Smooth muscle cell (in vitro differentiated cells): ENCODE measurements around the gene SULF2. TPM values are rescaled to one million over a fixed set of nuclear protein-coding genes. Genes with fewer than 3 reads are reported as not detected.

Source experiments
- DNase-seq: peaks from one replicate; lab custom pipeline; 2025; ENCODE audit not compliant: unreplicated experiment; lab: John Stamatoyannopoulos, UW
- H2AFZ ChIP-seq: fragments of 200-600 bp; sonication (generic); 2 replicates; pipeline ENCODE4 v1.6.0; 2016; ENCODE audit warnings: antibody characterized with exemption, low read depth, mild to moderate bottlenecking
- H3F3A ChIP-seq: fragments of 200-600 bp; sonication (generic); 2 replicates; pipeline ENCODE4 v1.6.0; 2017; ENCODE audit warnings: antibody characterized with exemption, low read depth
- H3K27ac ChIP-seq: fragments of 200-600 bp; sonication (generic); 2 replicates; pipeline ENCODE4 v1.5.1; 2016; ENCODE audit warnings: low read depth, mild to moderate bottlenecking
- H3K27me3 ChIP-seq: fragments of 200-600 bp; sonication (generic); 2 replicates; pipeline ENCODE4 v1.6.1; 2016; ENCODE audit warnings: low read depth, mild to moderate bottlenecking
- H3K36me3 ChIP-seq: fragments of 200-600 bp; sonication (generic); 2 replicates; pipeline ENCODE4 v1.5.1; 2016; ENCODE audit warnings: low read depth
- H3K4me1 ChIP-seq: fragments of 200-600 bp; sonication (generic); 2 replicates; pipeline ENCODE4 v1.5.1; 2016; ENCODE audit warnings: low read depth
- H3K4me2 ChIP-seq: fragments of 200-600 bp; sonication (generic); 2 replicates; pipeline ENCODE4 v1.6.0; 2016; ENCODE audit warnings: mild to moderate bottlenecking
- H3K4me3 ChIP-seq: fragments of 200-600 bp; sonication (generic); 2 replicates; pipeline ENCODE4 v1.5.1; 2016; ENCODE audit warnings: mild to moderate bottlenecking
- H3K79me2 ChIP-seq: fragments of 200-600 bp; sonication (generic); 2 replicates; pipeline ENCODE4 v1.6.0; 2016; ENCODE audit warnings: low read depth, mild to moderate bottlenecking
- H3K9ac ChIP-seq: fragments of 200-600 bp; sonication (generic); 2 replicates; pipeline ENCODE4 v1.6.0; 2016; ENCODE audit warnings: low read depth
- H3K9me3 ChIP-seq: fragments of 200-600 bp; sonication (generic); replicated peaks from 2 replicates; pipeline ENCODE4 v1.5.1; 2016; ENCODE audit warnings: low read depth
- H4K20me1 ChIP-seq: fragments of 200-600 bp; sonication (generic); 2 replicates; pipeline ENCODE4 v1.6.0; 2016; ENCODE audit warnings: low read depth
- WGBS: methylation state at CpG from one replicate; pipeline ENCODE4 v1.1.7; 2016; ENCODE audit warnings: low lambda C conversion rate; 5-methylcytosine and 5-hydroxymethylcytosine counted together
- polyA plus RNA-seq: library from polyadenylated mRNA; unstranded; fragments of >200 nt; fragmentation: Nextera tagmentation; extraction: Ambion mirVana; gene quantifications from 2 replicates; pipeline ENCODE4 v1.2.1, GENCODE V29; 2016
- total RNA-seq: library from RNA; depleted of rRNA; stranded (reverse); fragments of >200 nt; gene quantifications from 2 replicates; pipeline ENCODE4 v1.2.3, GENCODE V29; 2014
- TF ChIP-seq, protein P1 (sequence below): fragments of 200-600 bp; sonication (generic); IDR thresholded peaks from 2 replicates; pipeline ENCODE4 v1.5.1; 2017; ENCODE audit warnings: borderline replicate concordance, mild to moderate bottlenecking, antibody characterized with exemption; ENCODE audit not compliant: insufficient read depth, poor library complexity, severe bottlenecking

Gene SULF2
- total and polyA plus RNA-seq, 2 experiments from 2014 or later: 109 to 144 TPM

- 60% methylated on average over 19 of the region's 20 CpGs for WGBS
- Histone ChIP-seq H2AFZ (no peak overlapping the region), H3K4me3 (no peak overlapping the region), H4K20me1 (no peaks in the 10 kb centered on the region), H3K27ac (no peak overlapping the region), H3F3A (no peaks in the 10 kb centered on the region), H3K4me1 (peaks cover 4% of the 10 kb centered on the region), H3K9me3 (no peaks in the 10 kb centered on the region), H3K9ac (no peak overlapping the region), H3K36me3 (no peaks in the 10 kb centered on the region), H3K27me3 (no peaks in the 10 kb centered on the region), H3K4me2 (no peak overlapping the region), H3K79me2 (no peaks in the 10 kb centered on the region)
- TF ChIP-seq, protein P1, sequence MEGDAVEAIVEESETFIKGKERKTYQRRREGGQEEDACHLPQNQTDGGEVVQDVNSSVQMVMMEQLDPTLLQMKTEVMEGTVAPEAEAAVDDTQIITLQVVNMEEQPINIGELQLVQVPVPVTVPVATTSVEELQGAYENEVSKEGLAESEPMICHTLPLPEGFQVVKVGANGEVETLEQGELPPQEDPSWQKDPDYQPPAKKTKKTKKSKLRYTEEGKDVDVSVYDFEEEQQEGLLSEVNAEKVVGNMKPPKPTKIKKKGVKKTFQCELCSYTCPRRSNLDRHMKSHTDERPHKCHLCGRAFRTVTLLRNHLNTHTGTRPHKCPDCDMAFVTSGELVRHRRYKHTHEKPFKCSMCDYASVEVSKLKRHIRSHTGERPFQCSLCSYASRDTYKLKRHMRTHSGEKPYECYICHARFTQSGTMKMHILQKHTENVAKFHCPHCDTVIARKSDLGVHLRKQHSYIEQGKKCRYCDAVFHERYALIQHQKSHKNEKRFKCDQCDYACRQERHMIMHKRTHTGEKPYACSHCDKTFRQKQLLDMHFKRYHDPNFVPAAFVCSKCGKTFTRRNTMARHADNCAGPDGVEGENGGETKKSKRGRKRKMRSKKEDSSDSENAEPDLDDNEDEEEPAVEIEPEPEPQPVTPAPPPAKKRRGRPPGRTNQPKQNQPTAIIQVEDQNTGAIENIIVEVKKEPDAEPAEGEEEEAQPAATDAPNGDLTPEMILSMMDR: peak; percentile 95
- DNase-seq: peak; percentile 56
Observed at GRCh38 chr20:47663354-47664067, 121.8 kb downstream of the SULF2 start.

DNA sequence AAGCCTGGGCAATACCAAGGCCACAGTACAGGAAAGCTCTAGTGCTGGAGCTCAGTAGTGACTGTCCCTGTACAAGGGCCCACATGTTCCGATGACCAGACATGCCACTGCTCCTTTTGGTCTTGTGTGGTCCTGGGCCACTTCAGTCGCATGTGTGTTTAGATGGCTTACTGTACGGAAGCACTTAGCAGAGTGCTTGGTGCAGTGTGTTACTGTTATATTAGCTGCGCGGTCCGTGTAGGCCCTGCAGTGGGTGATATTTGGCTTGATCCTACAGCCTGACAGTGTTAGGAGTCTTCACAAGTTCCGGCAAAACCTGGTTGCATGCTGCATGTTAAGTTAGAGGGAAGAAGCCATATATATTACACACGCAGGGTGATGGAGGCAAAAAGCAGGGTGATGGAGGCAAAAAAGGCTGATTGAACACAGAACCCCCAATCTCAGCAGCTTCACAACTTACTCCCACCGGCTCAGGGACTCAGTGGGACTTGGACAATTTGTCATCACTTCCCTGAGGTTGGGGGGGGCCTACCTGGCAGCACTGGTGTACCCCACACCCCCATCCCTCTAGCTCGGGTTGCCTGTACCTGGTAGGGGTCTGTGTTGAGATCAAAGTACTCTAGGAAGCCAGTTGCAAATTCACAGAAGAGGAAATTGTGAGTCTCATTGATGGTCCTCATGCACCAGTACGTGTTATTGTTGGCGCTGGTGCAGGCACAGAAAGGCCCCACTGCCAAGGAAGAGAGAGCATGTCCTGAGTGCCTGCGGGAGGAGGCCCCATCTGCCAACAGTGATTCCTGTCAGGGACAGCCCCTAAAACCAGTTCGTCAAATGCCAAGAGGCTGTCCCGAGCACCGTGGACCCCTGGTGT is 122.6 kb downstream of the SULF2 start:
- WGBS: 97% methylated on average over 16 of the region's 16 CpGs
- DNase-seq: no peak
- no peak overlapping the region for H3K4me2 ChIP-seq
- TF ChIP-seq, protein P1: no peak
- H3K9me3 ChIP-seq: no peaks in the 10 kb centered on the region
- no peaks in the 10 kb centered on the region for H3K79me2 ChIP-seq
- peaks cover 4% of the 10 kb centered on the region for H3K4me1 ChIP-seq
- no peak overlapping the region for H3K9ac ChIP-seq
- no peak overlapping the region for H3K4me3 ChIP-seq
- no peak overlapping the region for H3K27ac ChIP-seq
- no peaks in the 10 kb centered on the region for H3K36me3 ChIP-seq
- H2AFZ ChIP-seq: no peak overlapping the region
- H3K27me3 ChIP-seq: no peaks in the 10 kb centered on the region
- peaks cover 3% of the 10 kb centered on the region for H3F3A ChIP-seq
- H4K20me1 ChIP-seq: no peaks in the 10 kb centered on the region

DNA sequence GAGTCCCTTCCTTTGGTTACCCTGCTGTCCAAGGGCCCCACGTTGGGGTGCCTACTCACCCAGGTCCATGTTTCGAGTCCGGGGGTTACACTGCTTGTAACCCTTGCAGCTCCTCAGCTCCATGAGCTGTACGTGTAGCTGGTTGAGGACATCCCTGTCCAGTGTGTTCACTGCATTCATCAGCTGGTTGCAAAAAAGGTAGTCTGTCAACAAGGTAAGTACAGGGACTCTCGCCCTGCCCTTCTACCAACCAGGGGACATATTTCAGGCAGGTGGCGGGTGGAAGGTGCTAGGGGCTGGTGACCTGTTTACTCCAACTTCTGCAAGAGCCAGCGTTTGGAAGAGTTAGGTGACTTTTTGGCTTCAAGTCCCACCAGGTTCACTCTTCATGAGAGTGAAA is 123.6 kb downstream of the SULF2 start:
- Histone ChIP-seq H3K27ac (no peak overlapping the region), H3K9me3 (no peaks in the 10 kb centered on the region), H3K4me1 (peaks cover 4% of the 10 kb centered on the region), H3K4me2 (no peak overlapping the region), H3K27me3 (no peaks in the 10 kb centered on the region), H3K36me3 (no peaks in the 10 kb centered on the region), H3K9ac (no peak overlapping the region), H2AFZ (no peak overlapping the region), H3K4me3 (no peak overlapping the region), H3K79me2 (no peaks in the 10 kb centered on the region), H4K20me1 (no peaks in the 10 kb centered on the region), H3F3A (peaks cover 3% of the 10 kb centered on the region)
- no peak for DNase-seq
- TF ChIP-seq, protein P1: no peak
- 96% methylated on average over 7 of the region's 7 CpGs for WGBS
